GM21360 (cell line): Measurements from ENCODE around the gene F8A1.
"Not testable (repeated sequence)": the region's sequence is repeated elsewhere in the genome, so short reads cannot be mapped to it uniquely, and the experiment has no call there.

Experiments
- ATAC-seq: cut with Tn5 transposase; IDR thresholded peaks from one replicate; pipeline ENCODE4 v1.9.1; 2021; ENCODE audit warnings: mild to moderate bottlenecking, moderate library complexity; ENCODE audit not compliant: unreplicated experiment

The F8A1 gene

DNA sequence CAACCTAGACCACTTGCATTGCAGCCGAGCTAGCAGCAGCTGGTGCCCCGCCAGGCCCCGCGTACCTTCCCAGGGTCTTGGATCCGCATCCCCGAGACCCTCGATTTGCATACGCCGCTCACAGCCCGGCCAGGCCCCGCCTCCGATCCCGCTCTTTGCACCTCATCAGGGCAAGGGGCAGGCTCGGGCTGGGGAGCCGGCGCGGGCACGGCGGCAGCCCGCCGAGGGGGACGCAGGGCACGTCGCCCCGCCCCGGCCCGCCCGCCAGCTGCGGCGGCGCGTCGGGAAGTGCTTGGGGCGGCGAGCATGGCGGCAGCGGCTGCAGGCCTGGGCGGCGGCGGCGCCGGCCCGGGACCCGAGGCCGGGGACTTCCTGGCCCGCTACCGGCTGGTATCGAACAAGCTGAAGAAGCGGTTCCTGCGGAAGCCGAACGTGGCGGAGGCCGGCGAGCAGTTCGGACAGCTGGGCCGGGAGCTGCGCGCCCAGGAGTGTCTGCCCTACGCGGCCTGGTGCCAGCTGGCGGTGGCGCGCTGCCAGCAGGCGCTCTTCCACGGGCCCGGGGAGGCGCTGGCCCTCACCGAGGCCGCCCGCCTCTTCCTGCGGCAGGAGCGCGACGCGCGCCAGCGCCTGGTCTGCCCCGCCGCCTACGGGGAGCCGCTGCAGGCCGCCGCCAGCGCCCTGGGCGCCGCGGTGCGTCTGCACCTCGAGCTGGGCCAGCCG lies at the start of gene F8A1:
Gene F8A1 (plus strand): TSS at position 287 of the 720 bp plus-strand sequence. CDS start 20 bp downstream, at position 307.
- peak; percentile 48 for ATAC-seq

DNA sequence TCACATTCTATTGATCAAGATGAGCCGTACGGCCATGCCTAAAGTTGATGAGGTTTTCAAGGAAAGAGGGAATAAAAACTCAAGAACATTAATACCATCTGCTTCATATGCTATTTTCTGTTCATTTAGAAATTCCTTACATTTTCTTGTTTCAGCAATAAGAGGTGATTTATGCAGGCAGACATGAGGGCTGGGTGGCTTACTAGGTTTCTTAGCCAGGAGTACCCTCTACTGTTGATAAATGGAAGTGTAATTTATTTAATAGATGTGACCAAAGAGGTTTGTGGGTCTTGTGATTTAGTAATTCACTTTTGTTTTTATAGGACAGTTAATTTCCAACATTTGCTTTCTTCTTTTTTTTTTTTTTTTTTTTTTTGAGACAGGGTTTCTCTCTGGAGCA lies 45.3 kb upstream of the F8A1 start:
- ATAC-seq, result no peak

DNA sequence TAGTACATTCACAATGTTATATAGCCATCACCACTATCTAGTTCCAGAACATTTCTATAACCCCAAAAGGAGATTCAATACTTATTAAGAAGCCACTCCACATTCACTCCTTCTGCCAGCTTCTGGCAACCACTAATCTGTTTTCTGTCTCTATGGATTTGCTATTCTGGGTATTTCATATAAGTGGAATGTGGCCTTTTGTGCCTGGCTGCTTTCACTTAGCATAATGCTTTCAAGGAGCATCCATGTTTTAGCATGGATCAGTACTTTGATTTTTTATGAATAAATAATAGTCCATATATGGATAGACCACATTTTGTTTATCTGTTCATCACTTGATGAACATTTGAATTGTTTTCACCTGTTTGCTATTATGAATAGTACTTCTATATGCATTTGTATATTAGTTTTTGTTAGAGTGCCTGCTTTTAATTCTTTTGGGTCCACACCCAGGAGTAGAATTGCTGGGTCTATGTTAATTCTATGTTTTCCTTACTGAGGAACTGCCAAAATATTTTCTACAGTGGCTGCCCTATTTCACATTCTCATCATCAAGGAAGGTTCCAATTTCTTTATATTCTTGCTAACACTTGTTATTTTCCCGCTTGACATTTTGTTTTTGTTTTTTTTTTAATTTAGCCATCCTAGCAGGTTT lies 35.1 kb upstream of the F8A1 start:
- ATAC-seq, result no peak

DNA sequence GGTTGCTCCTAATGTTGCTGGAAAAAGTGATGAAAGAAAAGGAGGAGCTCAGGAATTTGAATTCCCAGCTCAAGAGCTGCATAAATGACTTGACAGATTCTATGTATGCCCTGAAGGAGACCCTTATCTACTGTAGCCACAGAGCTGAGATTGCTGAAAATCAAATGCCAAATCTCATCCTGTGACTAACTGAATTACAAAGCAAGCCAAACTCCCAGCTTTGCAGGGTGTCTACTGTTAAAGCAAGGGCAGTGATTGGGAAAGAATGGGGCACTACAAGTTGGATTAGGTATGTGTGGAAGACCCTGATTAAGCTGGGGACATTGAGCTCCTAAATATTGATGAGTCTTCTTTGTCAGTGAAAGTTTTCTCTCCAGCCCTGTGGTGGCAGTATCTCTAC lies 30.9 kb upstream of the F8A1 start:
- ATAC-seq, result no peak

DNA sequence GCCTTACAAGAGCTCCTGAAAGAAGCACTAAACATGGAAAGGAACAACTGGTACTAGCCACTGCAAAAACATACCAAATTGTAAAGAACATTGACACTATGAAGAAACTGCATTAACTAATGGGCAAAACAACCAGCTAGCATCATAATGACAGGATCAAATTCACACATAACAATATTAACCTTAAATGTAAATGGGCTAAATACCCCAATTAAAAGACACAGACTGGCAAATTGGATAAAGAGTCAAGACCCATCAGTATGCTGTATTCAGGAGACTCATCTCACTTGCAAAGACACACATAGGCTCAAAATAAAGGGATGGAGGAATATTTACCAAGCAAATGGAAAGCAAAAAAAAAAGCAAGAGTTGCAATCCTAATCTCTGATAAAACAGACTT lies 17.6 kb upstream of the F8A1 start:
- not testable (repeated sequence) for ATAC-seq

DNA sequence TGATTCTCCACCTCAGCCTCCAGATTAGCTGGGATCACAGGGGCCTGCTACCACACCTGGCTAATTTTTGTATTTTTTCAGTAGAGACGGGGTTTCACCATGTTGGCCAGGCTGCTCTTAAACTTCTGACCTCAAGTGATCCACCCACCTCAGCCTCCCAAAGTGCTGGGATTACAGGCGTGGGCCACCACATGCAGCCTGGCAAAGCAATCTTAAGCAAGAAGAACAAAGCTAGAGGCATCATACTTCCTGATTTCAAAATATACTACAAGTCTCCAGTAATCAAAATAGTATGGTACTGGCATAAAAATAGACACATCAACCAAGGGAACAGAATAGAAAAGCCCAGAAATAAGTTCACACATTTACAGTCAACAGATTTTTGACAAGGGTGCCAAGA lies 12.8 kb upstream of the F8A1 start:
- ATAC-seq, result no peak

DNA sequence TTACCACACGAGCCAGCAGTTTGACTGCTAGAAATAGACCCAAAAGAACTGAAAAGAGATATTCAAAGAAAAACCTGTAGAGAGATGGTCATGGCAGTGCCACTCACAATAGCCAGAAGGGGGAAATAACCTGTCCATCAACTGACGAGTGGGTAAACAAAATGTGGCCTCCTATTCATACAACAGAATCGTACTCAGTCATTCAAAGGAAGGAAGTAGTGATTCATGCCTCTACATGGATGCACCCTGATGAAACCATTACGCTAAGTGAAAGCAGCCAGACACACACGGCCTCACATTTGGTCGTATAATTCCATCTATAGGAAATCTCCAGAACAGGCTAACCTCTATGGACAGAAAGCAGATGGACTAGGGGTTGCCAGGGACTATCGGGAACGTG lies 2.1 kb upstream of the F8A1 start:
- not testable (repeated sequence) for ATAC-seq

DNA sequence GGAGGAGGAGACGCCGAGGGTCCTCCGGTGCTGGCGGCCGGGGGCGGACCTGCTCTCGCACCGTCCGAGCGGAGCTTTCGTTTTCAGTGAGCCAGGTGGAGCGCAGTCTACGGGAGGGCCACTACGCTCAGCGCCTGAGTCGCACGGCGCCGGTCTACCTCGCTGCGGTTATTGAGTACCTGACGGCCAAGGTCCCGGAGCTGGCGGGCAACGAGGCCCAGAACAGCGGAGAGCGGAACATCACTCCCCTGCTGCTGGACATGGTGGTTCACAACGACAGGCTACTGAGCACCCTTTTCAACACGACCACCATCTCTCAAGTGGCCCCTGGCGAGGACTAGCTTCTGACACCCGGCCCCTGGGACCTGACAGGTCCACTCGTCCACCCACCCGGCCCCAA lies 1.1 kb upstream of the F8A1 start:
- not testable (repeated sequence) for ATAC-seq

DNA sequence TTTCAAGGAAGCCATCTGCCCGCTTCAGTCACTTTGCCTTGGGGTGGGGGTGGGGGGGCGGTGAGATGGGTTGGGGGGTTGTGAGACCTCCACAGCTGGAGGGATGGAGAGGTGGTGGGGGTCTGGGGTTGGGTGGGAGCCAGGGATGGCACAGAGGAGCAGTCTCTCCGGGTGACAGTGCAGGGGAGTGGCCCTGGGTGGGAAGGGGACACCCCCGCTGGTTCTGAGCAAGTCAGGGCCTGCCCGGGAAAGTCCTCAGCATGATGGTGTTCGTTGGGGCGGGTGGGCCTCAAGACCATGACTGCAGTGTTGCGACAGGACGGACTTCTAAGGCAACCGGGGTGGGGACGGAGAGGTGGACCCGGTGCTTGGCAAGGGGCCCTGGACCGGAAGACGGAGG lies 606 bp upstream of the F8A1 start:
- ATAC-seq, result not testable (repeated sequence)

DNA sequence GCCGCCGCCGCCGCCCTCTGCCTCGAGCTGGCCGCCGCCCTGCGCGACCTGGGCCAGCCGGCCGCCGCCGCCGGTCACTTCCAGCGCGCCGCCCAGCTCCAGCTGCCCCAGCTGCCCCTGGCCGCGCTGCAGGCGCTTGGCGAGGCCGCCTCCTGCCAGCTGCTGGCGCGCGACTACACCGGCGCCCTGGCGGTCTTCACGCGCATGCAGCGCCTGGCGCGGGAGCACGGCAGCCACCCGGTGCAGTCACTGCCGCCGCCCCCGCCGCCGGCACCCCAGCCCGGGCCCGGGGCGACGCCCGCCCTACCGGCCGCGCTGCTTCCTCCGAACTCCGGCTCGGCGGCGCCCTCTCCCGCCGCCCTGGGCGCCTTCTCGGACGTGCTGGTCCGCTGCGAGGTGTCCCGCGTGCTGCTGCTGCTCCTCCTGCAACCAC lies 650 bp downstream of the F8A1 start:
- ATAC-seq, result peak; percentile 51

DNA sequence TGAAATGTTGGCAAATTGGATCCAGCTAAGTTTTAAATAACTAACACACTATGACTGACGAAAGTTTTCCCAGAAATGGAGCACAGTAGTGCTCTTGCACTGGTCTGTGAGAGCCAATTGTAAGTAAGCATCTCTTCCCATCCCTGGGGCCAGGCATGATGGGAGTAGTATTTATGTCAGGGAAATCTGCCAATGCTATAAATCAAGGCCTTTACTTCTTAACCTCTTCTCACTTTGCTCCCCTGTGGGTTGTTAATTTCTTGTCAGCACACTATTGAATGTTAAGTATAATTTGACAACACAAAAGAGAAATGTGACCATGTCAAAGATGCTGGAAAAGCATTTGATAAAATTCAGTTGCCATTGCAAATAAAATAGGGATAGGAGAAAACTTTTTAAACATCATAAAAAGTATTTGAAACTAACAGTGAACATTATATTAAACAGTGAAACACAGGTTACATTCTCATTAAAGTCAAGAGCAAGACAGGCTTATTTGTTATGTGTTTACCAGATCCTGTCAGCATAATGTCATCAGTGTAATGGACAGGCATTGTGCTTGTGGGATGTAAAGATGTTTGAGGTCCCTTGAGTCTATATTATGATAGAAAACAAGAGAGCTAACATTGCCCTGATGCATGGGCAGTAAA lies 5.0 kb downstream of the F8A1 start:
- no peak for ATAC-seq

DNA sequence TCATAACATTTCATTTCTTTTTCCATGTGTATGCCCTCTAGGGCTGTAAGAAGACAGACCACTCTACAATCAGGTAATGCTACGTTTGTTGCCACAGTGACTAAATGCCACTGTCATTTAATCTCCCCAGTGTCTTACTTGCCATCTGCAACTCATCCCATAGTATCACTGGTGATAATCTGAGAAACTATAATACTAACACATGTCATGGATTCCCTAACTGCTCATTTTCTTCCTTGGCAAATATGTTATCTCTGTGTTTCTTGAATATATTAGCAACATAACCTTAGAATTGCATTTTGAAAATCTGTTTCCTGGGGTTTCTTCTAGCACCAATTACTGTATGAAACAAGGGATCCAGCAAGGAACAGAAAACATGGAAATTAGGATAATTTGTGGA lies 6.1 kb downstream of the F8A1 start:
- ATAC-seq, result no peak

DNA sequence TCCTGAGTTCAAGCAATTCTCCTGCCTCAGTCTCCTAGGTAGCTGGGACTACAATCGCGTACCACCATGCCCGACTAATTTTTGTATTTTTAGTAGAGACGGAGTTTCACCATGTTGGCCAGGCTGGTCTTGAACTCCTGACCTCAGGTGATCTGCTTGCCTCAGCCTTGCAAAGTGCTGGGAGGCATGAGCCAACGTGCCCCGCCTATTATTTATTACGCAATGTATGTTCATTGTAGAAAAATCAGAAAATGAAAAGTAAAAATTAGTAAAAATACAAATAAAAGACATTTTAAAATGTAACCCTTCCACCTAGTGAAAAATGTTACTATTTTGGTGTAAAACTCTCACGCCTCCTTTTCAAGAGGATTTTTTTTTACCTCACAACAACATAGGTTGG lies 14.2 kb downstream of the F8A1 start:
- ATAC-seq, result no peak

DNA sequence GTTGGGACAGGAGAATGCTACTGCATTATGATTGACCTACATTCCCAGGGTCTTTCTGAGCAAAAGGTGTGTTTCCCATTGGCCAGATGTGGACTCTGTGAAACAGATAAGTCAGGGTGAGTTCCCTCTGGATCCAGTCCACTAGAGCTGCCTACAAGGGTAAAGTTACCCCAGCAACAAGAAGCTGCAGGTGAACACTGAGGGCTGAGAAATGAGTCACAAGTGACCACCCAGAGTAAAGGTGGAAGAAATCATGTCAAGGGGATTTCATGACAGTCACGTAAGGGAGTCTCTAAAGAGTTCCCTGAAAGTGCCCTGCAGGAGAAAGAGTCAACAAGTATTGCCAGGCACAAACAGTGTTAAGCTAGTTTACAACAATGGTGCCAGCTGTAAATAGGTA lies 16.3 kb downstream of the F8A1 start:
- no peak for ATAC-seq

DNA sequence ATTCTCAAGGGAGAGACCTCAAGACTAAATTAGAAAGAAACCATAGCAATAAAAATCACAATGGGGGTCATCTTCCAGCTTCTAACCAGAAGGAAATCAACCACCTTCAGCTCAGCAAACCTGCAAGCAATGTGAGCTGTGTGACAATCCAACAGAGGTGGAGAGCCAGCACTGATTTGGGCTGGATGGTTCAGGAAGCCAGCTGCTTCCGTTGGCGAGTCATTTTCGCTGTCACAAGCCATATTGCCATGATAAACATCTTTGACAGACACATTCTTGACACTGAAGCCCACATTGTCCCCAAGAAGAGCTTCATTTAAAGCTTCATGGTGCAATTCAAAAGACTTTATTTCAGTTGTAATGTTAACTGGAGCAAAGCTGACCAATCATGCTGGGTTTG lies 22.7 kb downstream of the F8A1 start:
- no peak for ATAC-seq

DNA sequence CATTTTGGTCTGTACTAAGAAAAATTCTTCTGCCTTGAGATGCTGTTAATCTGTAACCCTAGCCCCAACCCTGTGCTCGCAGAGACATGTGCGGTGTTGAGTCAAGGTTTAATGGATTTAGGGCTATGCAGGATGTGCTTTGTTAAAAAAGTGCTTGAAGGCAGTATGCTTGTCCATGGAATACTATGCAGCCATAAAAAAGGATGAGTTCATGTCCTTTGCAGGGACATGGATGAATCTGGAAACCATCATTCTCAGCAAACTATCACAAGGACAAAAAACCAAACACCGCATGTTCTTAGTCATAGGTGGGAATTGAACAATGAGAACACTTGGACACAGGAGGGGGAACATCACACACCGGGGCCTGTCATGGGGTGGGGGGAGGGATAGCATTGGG lies 23.9 kb downstream of the F8A1 start:
- ATAC-seq, result not testable (repeated sequence)

DNA sequence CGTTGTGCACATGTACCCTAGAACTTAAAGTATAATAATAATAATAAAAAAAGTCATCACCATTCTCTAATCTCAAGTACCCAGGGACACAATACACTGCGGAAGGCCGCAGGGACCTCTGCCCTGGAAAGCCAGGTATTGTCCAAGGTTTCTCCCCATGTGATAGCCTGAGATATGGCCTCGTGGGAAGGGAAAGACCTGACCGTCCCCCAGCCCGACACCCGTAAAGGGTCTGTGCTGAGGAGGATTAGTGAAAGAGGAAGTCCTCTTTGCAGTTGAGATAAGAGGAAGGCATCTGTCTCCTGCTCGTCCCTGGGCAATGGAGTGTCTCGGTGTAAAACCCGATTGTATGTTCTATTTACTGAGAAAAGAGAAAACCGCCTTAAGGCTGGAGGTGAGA lies 24.4 kb downstream of the F8A1 start:
- ATAC-seq, result not testable (repeated sequence)

DNA sequence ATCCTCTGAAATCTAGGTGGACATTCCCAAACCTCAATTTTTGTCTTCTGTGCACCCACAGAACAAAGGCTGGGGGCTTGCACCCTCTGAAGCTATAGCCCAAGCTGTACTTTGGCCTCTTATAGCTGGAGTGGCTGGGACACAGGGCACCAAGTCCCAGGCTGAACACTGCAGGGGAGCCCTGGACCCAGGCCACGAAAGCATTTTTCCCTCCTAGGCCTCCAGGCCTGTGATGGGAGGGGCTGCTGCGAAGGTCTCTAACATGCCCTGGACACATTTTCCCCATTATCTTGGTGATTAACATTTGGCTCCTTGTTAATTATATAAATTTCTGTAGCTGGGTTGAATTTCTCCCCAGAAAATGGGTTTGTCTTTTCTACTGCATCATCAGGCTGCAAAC lies 27.9 kb downstream of the F8A1 start:
- ATAC-seq, result no peak

DNA sequence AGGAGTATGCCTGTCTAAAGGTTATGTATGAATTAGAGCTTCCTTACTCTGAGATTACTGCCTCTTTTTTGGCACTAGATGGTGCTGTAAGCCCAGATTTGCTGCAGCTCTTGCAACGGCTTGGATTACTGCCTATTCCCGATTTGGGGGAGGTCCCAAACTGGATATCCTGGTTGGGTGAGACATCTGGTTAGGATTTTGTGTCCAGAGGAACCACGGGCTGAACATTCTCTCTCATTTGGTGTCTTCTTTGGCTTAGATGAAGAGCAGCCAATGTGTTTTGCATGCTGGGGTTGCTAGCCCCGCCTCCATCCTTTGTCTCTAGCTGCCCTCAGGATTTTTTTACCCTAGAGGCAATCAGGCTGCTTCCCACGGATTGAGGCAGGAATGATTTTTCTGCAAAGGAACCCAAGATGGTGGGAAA lies 31.9 kb downstream of the F8A1 start:
- no peak for ATAC-seq

DNA sequence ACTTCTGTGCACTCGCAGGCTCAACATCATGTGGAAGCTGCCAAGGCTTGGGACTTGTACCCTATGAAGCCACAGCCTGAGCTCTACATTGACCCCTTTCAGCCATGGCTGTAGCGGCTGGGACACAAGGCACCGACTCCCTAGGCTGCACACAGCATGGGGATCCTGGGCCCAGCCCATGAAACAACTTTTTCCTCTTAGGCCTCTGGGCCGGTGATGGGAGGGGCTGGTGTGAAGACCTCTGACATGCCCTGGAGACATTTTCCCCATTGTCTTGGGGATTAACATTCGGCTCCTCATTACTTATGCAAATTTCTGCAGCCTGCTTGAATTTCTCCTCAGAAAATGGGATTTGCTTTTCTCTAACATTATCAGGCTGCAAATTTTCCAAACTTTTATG lies 38.6 kb downstream of the F8A1 start:
- ATAC-seq, result not testable (repeated sequence)
